ENCODE data around the gene CYP4F12.
A peak's percentile ranks its signal among the peaks of the same experiment; 100 is the strongest.

The CYP4F12 gene

GRCh38 chr19:15656467-15656866 is 16.4 kb upstream of the CYP4F12 start:
- Histone ChIP-seq H3K27ac (replicated peaks) (no peak overlapping the region), H3K27me3 (ENCODE audit: insufficient read depth, poor library complexity, severe bottlenecking) (no peaks in the 10 kb centered on the region), H3K4me3 (replicated peaks; ENCODE audit: insufficient read depth, low read length) (no peak overlapping the region)
- TF ChIP-seq SPI1 (IDR thresholded peaks at IDR 0.05; ENCODE audit: borderline replicate concordance, low read depth), result no peak
- TF ChIP-seq GABPA (IDR thresholded peaks at IDR 0.05; ENCODE audit: low read depth), result no peak
- no peak for TF ChIP-seq REST (IDR thresholded peaks at IDR 0.05; ENCODE audit: insufficient replicate concordance, low read depth)
- TF ChIP-seq CTCF (IDR thresholded peaks at IDR 0.05; ENCODE audit: insufficient read depth, low read length), result no peak
- no peak for TF ChIP-seq POLR2AphosphoS5 (IDR thresholded peaks at IDR 0.05; ENCODE audit: low read depth)
- DNase-seq (ENCODE audit: low read depth in 1 of 2, low spot score in 1 of 2), result no peak

- no peak for TF ChIP-seq SPI1 (IDR thresholded peaks at IDR 0.05; ENCODE audit: borderline replicate concordance, low read depth)
- TF ChIP-seq POLR2AphosphoS5 (IDR thresholded peaks at IDR 0.05; ENCODE audit: low read depth), result no peak
- no peak for TF ChIP-seq REST (IDR thresholded peaks at IDR 0.05; ENCODE audit: insufficient replicate concordance, low read depth)
- no peak for TF ChIP-seq CTCF (IDR thresholded peaks at IDR 0.05; ENCODE audit: insufficient read depth, low read length)
- TF ChIP-seq GABPA (IDR thresholded peaks at IDR 0.05; ENCODE audit: low read depth), result no peak
- Histone ChIP-seq H3K27ac (replicated peaks) (no peak overlapping the region), H3K27me3 (ENCODE audit: insufficient read depth, poor library complexity, severe bottlenecking) (no peaks in the 10 kb centered on the region), H3K4me3 (replicated peaks; ENCODE audit: insufficient read depth, low read length) (no peak overlapping the region)
- DNase-seq (ENCODE audit: low read depth in 1 of 2, low spot score in 1 of 2), result no peak
Measured at GRCh38 chr19:15663247-15663646, 9.6 kb upstream of the CYP4F12 start.

- H3K4me3 ChIP-seq (replicated peaks; ENCODE audit: insufficient read depth, low read length), result no peak overlapping the region
- TF ChIP-seq CTCF (IDR thresholded peaks at IDR 0.05; ENCODE audit: insufficient read depth, low read length) (no peak), POLR2AphosphoS5 (IDR thresholded peaks at IDR 0.05; ENCODE audit: low read depth) (no peak), SPI1 (IDR thresholded peaks at IDR 0.05; ENCODE audit: borderline replicate concordance, low read depth) (no peak), REST (IDR thresholded peaks at IDR 0.05; ENCODE audit: insufficient replicate concordance, low read depth) (no peak), GABPA (IDR thresholded peaks at IDR 0.05; ENCODE audit: low read depth) (no peak)
- H3K27me3 ChIP-seq (ENCODE audit: insufficient read depth, poor library complexity, severe bottlenecking), result no peaks in the 10 kb centered on the region
- DNase-seq (ENCODE audit: low read depth in 1 of 2, low spot score in 1 of 2), result no peak
- peak overlapping the region; percentile 25; the same call in 1 of the 2 replicates for H3K27ac ChIP-seq (replicated peaks)
Measured at GRCh38 chr19:15666186-15666585, 6.7 kb upstream of the CYP4F12 start.
